ENCODE measurements around the gene MOG. TPM values are rescaled to one million over a fixed set of nuclear protein-coding genes. Genes with fewer than 3 reads are reported as not detected.
"Not testable (repeated sequence)": the region's sequence is repeated elsewhere in the genome, so short reads cannot be mapped to it uniquely, and the experiment has no call there.

Gene MOG
- total and polyA plus RNA-seq, 2 experiments from 2014 or later, result not detected

DNA sequence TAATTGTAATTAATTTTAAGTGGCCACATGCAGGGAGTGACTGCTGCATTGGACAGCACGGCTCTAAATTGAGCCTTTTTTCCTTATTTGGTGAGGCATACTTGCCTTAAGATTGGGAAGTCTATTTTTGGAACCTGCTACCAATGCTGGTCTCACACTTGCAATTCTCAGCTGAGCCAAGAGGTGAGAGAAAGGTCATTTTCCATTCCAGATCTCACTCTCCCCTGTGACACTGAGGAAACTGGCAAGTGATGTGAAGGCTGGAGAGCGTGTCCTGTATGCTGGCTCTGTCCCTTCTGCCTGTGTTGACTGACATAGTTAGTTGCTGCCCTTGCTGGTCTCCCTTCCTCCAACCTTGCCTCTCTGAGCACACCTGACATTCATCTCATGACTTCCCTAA, 735 bp upstream of the MOG start:
- in situ Hi-C loops (cut with MboI), result no loop called here
- H2AFZ ChIP-seq, result no peak overlapping the region
- no peak overlapping the region for H3K4me2 ChIP-seq (ENCODE audit: unreplicated experiment)
- TF ChIP-seq EZH2phosphoT487 (IDR thresholded peaks at IDR 0.05; ENCODE audit: insufficient read depth, low read depth), result no peak
- no peak for TF ChIP-seq EZH2 (IDR thresholded peaks at IDR 0.05; ENCODE audit: insufficient read depth, poor library complexity, severe bottlenecking)
- no peak overlapping the region for H3K4me3 ChIP-seq
- H3K27me3 ChIP-seq (replicated peaks; ENCODE audit: insufficient read depth), result peaks cover 9% of the 10 kb centered on the region
- no peak overlapping the region for H3K9ac ChIP-seq
- no peaks in the 10 kb centered on the region for H3K9me3 ChIP-seq (ENCODE audit: low read depth)
- H3F3A ChIP-seq (ENCODE audit: insufficient read depth), result no peaks in the 10 kb centered on the region
- H3K79me2 ChIP-seq (ENCODE audit: insufficient read depth), result no peaks in the 10 kb centered on the region
- no peaks in the 10 kb centered on the region for H3K36me3 ChIP-seq (ENCODE audit: low read depth)
- WGBS, 2 experiments (ENCODE audit: low coverage in 1 of 2, low lambda C conversion rate in 2 of 2, missing lambda C conversion rate in 2 of 2), result 17 to 31% methylated on average over 2 of the region's 2 CpGs
- H3K9me2 ChIP-seq (ENCODE audit: insufficient read depth), result no peaks in the 10 kb centered on the region
- DNase-seq, result no peak
- H3K4me1 ChIP-seq (ENCODE audit: insufficient read depth), result no peaks in the 10 kb centered on the region
- no peak overlapping the region for H3K27ac ChIP-seq
- H4K20me1 ChIP-seq (ENCODE audit: insufficient read depth), result no peaks in the 10 kb centered on the region

DNA sequence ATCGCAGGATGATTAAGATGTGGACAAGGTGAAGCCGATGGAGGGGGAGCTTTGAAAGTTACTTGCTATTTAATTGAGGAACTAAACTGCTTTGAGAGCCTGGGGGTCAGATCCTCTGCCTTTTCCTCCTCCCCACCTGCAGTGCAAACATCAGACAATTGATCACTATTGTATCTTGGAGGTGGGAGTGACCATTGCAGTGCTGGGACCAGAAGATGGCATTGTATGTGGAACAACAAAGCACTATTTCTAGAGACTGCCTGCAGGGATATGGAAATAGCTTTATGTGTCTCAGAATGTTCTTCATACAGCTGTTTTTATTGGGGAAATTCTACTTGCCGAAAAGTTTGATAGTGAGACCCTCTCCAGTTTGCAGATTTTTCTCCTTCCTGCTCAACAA, 4.2 kb downstream of the MOG start:
- in situ Hi-C loops (cut with MboI), result no loop called here
- no peaks in the 10 kb centered on the region for H3K79me2 ChIP-seq (ENCODE audit: insufficient read depth)
- no peaks in the 10 kb centered on the region for H4K20me1 ChIP-seq (ENCODE audit: insufficient read depth)
- no peak overlapping the region for H2AFZ ChIP-seq
- no peak overlapping the region for H3K9ac ChIP-seq
- TF ChIP-seq EZH2phosphoT487 (IDR thresholded peaks at IDR 0.05; ENCODE audit: insufficient read depth, low read depth) (no peak), EZH2 (IDR thresholded peaks at IDR 0.05; ENCODE audit: insufficient read depth, poor library complexity, severe bottlenecking) (no peak)
- no peaks in the 10 kb centered on the region for H3K9me3 ChIP-seq (ENCODE audit: low read depth)
- H3K36me3 ChIP-seq (ENCODE audit: low read depth), result no peaks in the 10 kb centered on the region
- 79 to 88% methylated on average over 3 of the region's 3 CpGs for WGBS, 2 experiments (ENCODE audit: low coverage in 1 of 2, low lambda C conversion rate in 2 of 2, missing lambda C conversion rate in 2 of 2)
- H3K27ac ChIP-seq, result no peak overlapping the region
- H3K4me3 ChIP-seq, result no peak overlapping the region
- no peak overlapping the region for H3K4me2 ChIP-seq (ENCODE audit: unreplicated experiment)
- peaks cover 26% of the 10 kb centered on the region for H3K27me3 ChIP-seq (replicated peaks; ENCODE audit: insufficient read depth)
- no peaks in the 10 kb centered on the region for H3K9me2 ChIP-seq (ENCODE audit: insufficient read depth)
- no peaks in the 10 kb centered on the region for H3F3A ChIP-seq (ENCODE audit: insufficient read depth)
- no peaks in the 10 kb centered on the region for H3K4me1 ChIP-seq (ENCODE audit: insufficient read depth)
- no peak for DNase-seq

DNA sequence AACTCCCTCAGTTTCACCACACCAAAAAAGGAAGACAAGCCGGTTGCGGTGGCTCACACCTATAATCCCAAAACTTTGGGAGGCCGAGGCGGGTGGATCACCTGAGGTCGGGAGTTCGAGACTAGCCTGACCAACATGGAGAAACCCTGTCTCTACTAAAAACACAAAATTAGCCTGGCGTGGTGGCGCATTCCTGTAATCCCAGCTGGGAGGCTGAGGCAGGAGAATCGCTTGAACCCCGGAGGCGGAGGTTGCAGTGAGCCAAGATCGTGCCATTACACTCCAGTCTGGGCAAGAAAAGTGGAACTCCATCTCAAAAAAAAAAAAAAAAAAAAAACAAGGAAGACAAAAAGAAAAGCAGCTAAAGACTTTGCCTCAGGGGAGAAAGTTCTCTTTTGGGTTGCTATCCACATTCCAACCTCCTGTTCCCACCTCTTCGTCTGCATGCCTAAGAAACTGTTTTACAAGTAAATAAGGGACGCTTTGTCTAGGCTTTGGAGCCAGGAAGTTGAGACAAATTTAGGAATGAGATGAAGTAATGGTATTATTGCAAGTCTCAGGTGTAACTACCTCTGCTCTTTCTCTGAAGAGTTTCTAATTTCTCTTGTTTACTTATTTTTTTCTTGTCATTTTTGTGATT, 4.7 kb downstream of the MOG start:
- H3K4me2 ChIP-seq (ENCODE audit: unreplicated experiment); H4K20me1 ChIP-seq (ENCODE audit: insufficient read depth); H3K36me3 ChIP-seq (ENCODE audit: low read depth); H3F3A ChIP-seq (ENCODE audit: insufficient read depth); H3K79me2 ChIP-seq (ENCODE audit: insufficient read depth); H3K9me3 ChIP-seq (ENCODE audit: low read depth); H3K4me3 ChIP-seq; H3K9me2 ChIP-seq (ENCODE audit: insufficient read depth); H2AFZ ChIP-seq; in situ Hi-C loops (cut with MboI); H3K27ac ChIP-seq; H3K4me1 ChIP-seq (ENCODE audit: insufficient read depth); H3K9ac ChIP-seq: not testable (repeated sequence)
- DNase-seq, result peak; percentile 9
- WGBS, 2 experiments (ENCODE audit: low coverage in 1 of 2, low lambda C conversion rate in 2 of 2, missing lambda C conversion rate in 2 of 2), result 30 to 32% methylated on average over 14 of the region's 14 CpGs
- peaks cover 32% of the 10 kb centered on the region for H3K27me3 ChIP-seq (replicated peaks; ENCODE audit: insufficient read depth)

DNA sequence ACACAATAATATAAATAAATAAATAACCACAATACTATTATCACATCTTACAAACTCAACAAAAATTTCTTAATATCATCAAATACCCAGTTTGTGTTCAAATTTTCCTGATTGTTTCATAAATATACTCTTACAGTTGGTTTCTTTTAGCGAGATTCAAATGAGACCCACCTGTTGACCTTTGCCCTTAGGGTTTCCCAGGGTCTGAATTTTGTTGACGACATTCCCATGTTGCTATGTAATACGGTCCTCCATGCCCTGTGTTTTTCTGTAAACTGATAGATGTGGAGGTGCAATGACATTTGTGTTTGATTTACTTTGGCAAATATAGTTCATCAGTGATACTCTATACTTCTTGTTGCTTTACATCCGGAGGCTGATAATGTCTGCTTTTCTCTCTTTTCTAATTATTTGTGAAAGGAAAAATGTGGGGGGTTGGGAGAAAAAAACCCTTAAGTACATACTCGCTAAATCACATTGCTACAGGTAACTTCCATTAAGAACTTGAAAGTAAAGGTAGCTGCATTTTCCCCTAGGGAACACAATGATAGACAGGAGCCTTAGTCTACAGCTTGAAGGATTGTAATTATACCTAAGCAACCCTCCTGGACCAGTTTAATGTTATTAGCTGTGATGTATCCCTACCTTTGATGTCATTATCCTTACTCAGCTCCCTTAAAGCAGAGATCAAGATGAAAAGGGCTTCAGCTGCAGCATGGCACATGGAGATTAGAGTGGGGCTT, 6.6 kb downstream of the MOG start:
- H3K4me2 ChIP-seq (ENCODE audit: unreplicated experiment), result no peak overlapping the region
- H4K20me1 ChIP-seq (ENCODE audit: insufficient read depth), result no peaks in the 10 kb centered on the region
- no peaks in the 10 kb centered on the region for H3K4me1 ChIP-seq (ENCODE audit: insufficient read depth)
- H3K9ac ChIP-seq, result no peak overlapping the region
- no peaks in the 10 kb centered on the region for H3K79me2 ChIP-seq (ENCODE audit: insufficient read depth)
- H3F3A ChIP-seq (ENCODE audit: insufficient read depth), result no peaks in the 10 kb centered on the region
- no peaks in the 10 kb centered on the region for H3K9me3 ChIP-seq (ENCODE audit: low read depth)
- no peak for TF ChIP-seq EZH2phosphoT487 (IDR thresholded peaks at IDR 0.05; ENCODE audit: insufficient read depth, low read depth)
- TF ChIP-seq EZH2 (IDR thresholded peaks at IDR 0.05; ENCODE audit: insufficient read depth, poor library complexity, severe bottlenecking), result no peak
- no peak overlapping the region for H3K27ac ChIP-seq
- peaks cover 40% of the 10 kb centered on the region for H3K27me3 ChIP-seq (replicated peaks; ENCODE audit: insufficient read depth)
- DNase-seq, result no peak
- WGBS, 2 experiments (ENCODE audit: low coverage in 1 of 2, low lambda C conversion rate in 2 of 2, missing lambda C conversion rate in 2 of 2), result 16 to 19% methylated on average over 5 of the region's 5 CpGs
- no peak overlapping the region for H3K4me3 ChIP-seq
- in situ Hi-C loops (cut with MboI), result no loop called here
- H3K36me3 ChIP-seq (ENCODE audit: low read depth), result no peaks in the 10 kb centered on the region
- no peak overlapping the region for H2AFZ ChIP-seq
- H3K9me2 ChIP-seq (ENCODE audit: insufficient read depth), result no peaks in the 10 kb centered on the region
